ENCODE measurements around the gene AP1S1. TPM values are rescaled to one million over a fixed set of nuclear protein-coding genes. Genes with fewer than 3 reads are reported as not detected.

Gene AP1S1
- total and polyA plus RNA-seq, 2 experiments from 2014 or later: 37.4 to 198 TPM

DNA sequence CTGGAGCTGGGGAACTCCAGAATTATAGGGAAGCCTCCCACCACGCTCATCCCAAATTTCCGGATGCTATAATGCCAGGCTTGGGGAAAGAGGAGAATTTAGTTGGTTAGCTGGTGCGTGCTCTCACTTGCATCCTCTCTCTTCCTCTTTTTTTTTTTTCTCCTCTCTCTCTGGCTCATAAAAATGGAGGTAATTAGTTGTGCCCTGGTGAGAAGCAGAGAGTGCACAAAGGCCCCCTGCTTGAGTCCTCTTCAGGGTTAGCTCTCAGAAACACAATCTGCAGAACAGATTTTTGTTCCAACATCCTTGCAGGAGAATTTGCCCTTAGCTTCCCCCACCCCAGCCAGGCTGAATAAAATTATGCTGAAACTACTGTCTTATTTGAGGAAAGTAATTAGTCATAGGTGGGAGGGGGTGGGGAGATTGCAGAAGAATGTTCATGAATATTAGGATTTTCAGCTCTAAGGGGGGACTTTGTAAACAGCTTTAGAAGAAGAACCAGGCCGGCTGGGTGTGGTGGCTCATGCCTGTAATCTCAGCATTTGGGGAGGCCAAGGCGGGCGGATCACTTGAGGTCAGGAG lies 19.8 kb upstream of the AP1S1 start:
- no peaks in the 10 kb centered on the region for H3K9me3 ChIP-seq (ENCODE audit: low read depth)
- H3K4me1 ChIP-seq (ENCODE audit: insufficient read depth): peaks cover 75% of the 10 kb centered on the region
- H3F3A ChIP-seq (ENCODE audit: insufficient read depth): peaks cover 95% of the 10 kb centered on the region
- in situ Hi-C loops (cut with MboI): no loop called here
- H3K4me3 ChIP-seq: peak overlapping the region; percentile 35
- H3K9me2 ChIP-seq (ENCODE audit: insufficient read depth): no peaks in the 10 kb centered on the region
- peak overlapping the region; percentile 56 for H3K9ac ChIP-seq
- DNase-seq: peak; percentile 58
- TF ChIP-seq EZH2phosphoT487 (IDR thresholded peaks at IDR 0.05; ENCODE audit: insufficient read depth, low read depth): no peak
- no peak for TF ChIP-seq EZH2 (IDR thresholded peaks at IDR 0.05; ENCODE audit: insufficient read depth, poor library complexity, severe bottlenecking)
- WGBS, 2 experiments (ENCODE audit: low coverage in 1 of 2, low lambda C conversion rate in 2 of 2, missing lambda C conversion rate in 2 of 2): 80 to 85% methylated on average over 5 to 6 of the region's 6 CpGs
- H4K20me1 ChIP-seq (ENCODE audit: insufficient read depth): no peaks in the 10 kb centered on the region
- H3K4me2 ChIP-seq (ENCODE audit: unreplicated experiment): peak overlapping the region; percentile 29
- H2AFZ ChIP-seq: no peak overlapping the region
- H3K27me3 ChIP-seq (replicated peaks; ENCODE audit: insufficient read depth): no peaks in the 10 kb centered on the region
- peaks cover 80% of the 10 kb centered on the region for H3K36me3 ChIP-seq (ENCODE audit: low read depth)
- peaks cover 13% of the 10 kb centered on the region for H3K79me2 ChIP-seq (ENCODE audit: insufficient read depth)
- H3K27ac ChIP-seq: peak overlapping the region; percentile 98

DNA sequence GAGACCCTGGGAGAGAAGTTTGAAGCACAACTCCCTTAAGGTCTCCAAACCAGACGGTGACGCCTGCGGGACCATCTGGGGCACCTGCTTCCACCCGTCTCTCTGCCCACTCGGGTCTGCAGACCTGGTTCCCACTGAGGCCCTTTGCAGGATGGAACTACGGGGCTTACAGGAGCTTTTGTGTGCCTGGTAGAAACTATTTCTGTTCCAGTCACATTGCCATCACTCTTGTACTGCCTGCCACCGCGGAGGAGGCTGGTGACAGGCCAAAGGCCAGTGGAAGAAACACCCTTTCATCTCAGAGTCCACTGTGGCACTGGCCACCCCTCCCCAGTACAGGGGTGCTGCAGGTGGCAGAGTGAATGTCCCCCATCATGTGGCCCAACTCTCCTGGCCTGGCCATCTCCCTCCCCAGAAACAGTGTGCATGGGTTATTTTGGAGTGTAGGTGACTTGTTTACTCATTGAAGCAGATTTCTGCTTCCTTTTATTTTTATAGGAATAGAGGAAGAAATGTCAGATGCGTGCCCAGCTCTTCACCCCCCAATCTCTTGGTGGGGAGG lies 16.5 kb upstream of the AP1S1 start:
- no peak for TF ChIP-seq EZH2phosphoT487 (IDR thresholded peaks at IDR 0.05; ENCODE audit: insufficient read depth, low read depth)
- no peak for TF ChIP-seq EZH2 (IDR thresholded peaks at IDR 0.05; ENCODE audit: insufficient read depth, poor library complexity, severe bottlenecking)
- Histone ChIP-seq H3K27ac (peak overlapping the region; percentile 98), H3K9ac (peak overlapping the region; percentile 56), H3K4me1 (ENCODE audit: insufficient read depth) (peaks cover 67% of the 10 kb centered on the region), H3K4me3 (0 out of 2 replicates have a peak overlapping the region, but pooled peaks have one; percentile 3), H3K79me2 (ENCODE audit: insufficient read depth) (no peaks in the 10 kb centered on the region), H3K9me2 (ENCODE audit: insufficient read depth) (no peaks in the 10 kb centered on the region), H3K27me3 (replicated peaks; ENCODE audit: insufficient read depth) (no peaks in the 10 kb centered on the region), H4K20me1 (ENCODE audit: insufficient read depth) (no peaks in the 10 kb centered on the region), H3K9me3 (ENCODE audit: low read depth) (no peaks in the 10 kb centered on the region), H3K4me2 (ENCODE audit: unreplicated experiment) (peak overlapping the region; percentile 35), H2AFZ (no peak overlapping the region), H3F3A (ENCODE audit: insufficient read depth) (peaks cover 87% of the 10 kb centered on the region), H3K36me3 (ENCODE audit: low read depth) (peaks cover 50% of the 10 kb centered on the region)
- in situ Hi-C loops (cut with MboI): no loop called here
- 56 to 65% methylated on average over 9 of the region's 9 CpGs for WGBS, 2 experiments (ENCODE audit: low coverage in 1 of 2, low lambda C conversion rate in 2 of 2, missing lambda C conversion rate in 2 of 2)
- peak; percentile 46 for DNase-seq

DNA sequence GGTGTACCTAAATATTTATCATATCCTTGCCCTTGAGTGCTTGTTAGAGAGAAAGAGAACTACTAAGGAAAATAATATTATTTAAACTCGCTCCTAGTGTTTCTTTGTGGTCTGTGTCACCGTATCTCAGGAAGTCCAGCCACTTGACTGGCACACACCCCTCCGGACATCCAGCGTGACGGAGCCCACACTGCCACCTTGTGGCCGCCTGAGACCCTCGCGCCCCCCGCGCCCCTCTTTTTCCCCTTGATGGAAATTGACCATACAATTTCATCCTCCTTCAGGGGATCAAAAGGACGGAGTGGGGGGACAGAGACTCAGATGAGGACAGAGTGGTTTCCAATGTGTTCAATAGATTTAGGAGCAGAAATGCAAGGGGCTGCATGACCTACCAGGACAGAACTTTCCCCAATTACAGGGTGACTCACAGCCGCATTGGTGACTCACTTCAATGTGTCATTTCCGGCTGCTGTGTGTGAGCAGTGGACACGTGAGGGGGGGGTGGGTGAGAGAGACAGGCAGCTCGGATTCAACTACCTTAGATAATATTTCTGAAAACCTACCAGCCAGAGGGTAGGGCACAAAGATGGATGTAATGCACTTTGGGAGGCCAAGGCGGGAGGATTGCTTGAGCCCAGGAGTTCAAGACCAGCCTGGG lies 15.9 kb upstream of the AP1S1 start:
- H3K4me2 ChIP-seq (ENCODE audit: unreplicated experiment): peak overlapping the region; percentile 35
- no peaks in the 10 kb centered on the region for H3K27me3 ChIP-seq (replicated peaks; ENCODE audit: insufficient read depth)

DNA sequence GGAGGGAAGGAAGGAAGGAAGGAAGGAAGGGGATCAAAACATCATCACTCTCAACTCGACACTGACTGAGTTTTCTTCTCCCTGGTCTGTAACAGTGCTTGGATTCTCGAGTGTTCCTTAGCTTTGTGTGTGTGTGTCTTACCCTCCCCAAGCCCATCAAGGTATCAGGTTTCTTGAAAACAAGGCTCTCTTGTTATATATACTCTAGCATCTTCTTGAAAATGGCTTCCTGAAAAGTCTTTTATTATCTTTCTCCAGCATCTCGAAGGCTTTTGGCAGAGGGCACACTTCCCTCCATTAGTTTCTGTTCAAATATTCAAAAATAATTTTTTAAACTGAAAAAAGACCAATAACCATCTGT lies 14.0 kb upstream of the AP1S1 start:
- H3K9me2 ChIP-seq (ENCODE audit: insufficient read depth): no peaks in the 10 kb centered on the region
- DNase-seq: peak; percentile 56
- no peak overlapping the region for H3K4me3 ChIP-seq
- peak overlapping the region; percentile 43 for H3K9ac ChIP-seq
- H3K4me1 ChIP-seq (ENCODE audit: insufficient read depth): peaks cover 41% of the 10 kb centered on the region
- no peaks in the 10 kb centered on the region for H3K79me2 ChIP-seq (ENCODE audit: insufficient read depth)
- no peaks in the 10 kb centered on the region for H3K27me3 ChIP-seq (replicated peaks; ENCODE audit: insufficient read depth)
- in situ Hi-C loops (cut with MboI): loop anchor here (10.0 kb wide), 1 partner anchor 144 kb away; no protein-coding TSS in a partner anchor
- H3K4me2 ChIP-seq (ENCODE audit: unreplicated experiment): no peak overlapping the region
- H3K36me3 ChIP-seq (ENCODE audit: low read depth): peaks cover 24% of the 10 kb centered on the region
- peak overlapping the region; percentile 98 for H3K27ac ChIP-seq
- TF ChIP-seq EZH2 (IDR thresholded peaks at IDR 0.05; ENCODE audit: insufficient read depth, poor library complexity, severe bottlenecking): no peak
- 29 to 37% methylated on average over 3 of the region's 3 CpGs for WGBS, 2 experiments (ENCODE audit: low coverage in 1 of 2, low lambda C conversion rate in 2 of 2, missing lambda C conversion rate in 2 of 2)
- peaks cover 63% of the 10 kb centered on the region for H3F3A ChIP-seq (ENCODE audit: insufficient read depth)
- H2AFZ ChIP-seq: no peak overlapping the region
- H4K20me1 ChIP-seq (ENCODE audit: insufficient read depth): no peaks in the 10 kb centered on the region
- H3K9me3 ChIP-seq (ENCODE audit: low read depth): no peaks in the 10 kb centered on the region

More for the DNA sequence above, 15.9 kb upstream of the AP1S1 start:
- in situ Hi-C loops (cut with MboI): no loop called here
- Histone ChIP-seq H2AFZ (no peak overlapping the region), H3K9me2 (ENCODE audit: insufficient read depth) (no peaks in the 10 kb centered on the region), H3K27ac (peak overlapping the region; percentile 98), H3K9me3 (ENCODE audit: low read depth) (no peaks in the 10 kb centered on the region), H4K20me1 (ENCODE audit: insufficient read depth) (no peaks in the 10 kb centered on the region), H3K4me1 (ENCODE audit: insufficient read depth) (peaks cover 60% of the 10 kb centered on the region), H3K36me3 (ENCODE audit: low read depth) (peaks cover 44% of the 10 kb centered on the region), H3K4me3 (0 out of 2 replicates have a peak overlapping the region, but pooled peaks have one; percentile 3), H3F3A (ENCODE audit: insufficient read depth) (peaks cover 83% of the 10 kb centered on the region), H3K9ac (peak overlapping the region; percentile 56), H3K79me2 (ENCODE audit: insufficient read depth) (no peaks in the 10 kb centered on the region)
- TF ChIP-seq EZH2 (IDR thresholded peaks at IDR 0.05; ENCODE audit: insufficient read depth, poor library complexity, severe bottlenecking) (no peak), EZH2phosphoT487 (IDR thresholded peaks at IDR 0.05; ENCODE audit: insufficient read depth, low read depth) (no peak)
- 2 to 4% methylated on average over 15 to 16 of the region's 16 CpGs for WGBS, 2 experiments (ENCODE audit: low coverage in 1 of 2, low lambda C conversion rate in 2 of 2, missing lambda C conversion rate in 2 of 2)
- peak; percentile 97 for DNase-seq

Data from GM23248 (cell line).